ENCODE measurements around the gene NPHP4. TPM values are rescaled to one million over a fixed set of nuclear protein-coding genes. Genes with fewer than 3 reads are reported as not detected.

The NPHP4 gene
- total RNA-seq, 1 donor = 6.5 TPM

DNA sequence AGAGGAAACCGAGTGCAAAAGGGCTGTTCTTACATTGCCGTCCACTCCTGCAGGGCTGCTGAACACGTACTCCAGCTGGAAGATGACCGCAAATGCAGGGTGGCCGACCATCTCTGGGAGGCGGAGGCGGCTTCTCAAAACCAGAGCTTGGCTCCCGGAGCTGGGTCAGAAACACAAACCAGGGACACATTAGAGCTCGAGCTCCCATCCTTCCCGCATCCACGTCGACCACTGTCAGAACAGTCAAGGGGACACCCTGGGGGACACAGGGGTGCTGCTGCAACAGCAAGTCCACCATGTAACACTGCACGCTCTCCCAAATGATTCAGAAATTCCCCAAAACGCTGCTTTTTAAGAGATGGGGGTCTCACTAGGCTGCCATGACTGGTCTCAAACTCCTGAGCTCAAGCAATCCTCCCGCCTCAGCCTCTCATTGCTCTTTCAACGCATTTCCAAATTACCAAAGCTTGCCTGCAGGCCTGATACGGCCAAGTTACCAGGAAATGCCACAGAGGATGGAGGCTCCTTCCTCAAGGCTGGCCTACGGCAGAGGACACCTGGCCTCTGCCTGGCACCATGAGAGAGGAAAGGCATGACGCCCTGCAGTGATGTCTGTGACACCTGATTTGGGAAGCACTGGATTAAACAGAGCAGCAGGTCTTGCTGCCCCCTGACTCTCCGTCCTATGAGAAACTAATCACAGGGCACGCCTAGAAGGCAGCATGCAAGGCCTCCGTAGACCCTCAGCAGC is 45.0 kb downstream of the NPHP4 start:
- TF ChIP-seq, protein P1, sequence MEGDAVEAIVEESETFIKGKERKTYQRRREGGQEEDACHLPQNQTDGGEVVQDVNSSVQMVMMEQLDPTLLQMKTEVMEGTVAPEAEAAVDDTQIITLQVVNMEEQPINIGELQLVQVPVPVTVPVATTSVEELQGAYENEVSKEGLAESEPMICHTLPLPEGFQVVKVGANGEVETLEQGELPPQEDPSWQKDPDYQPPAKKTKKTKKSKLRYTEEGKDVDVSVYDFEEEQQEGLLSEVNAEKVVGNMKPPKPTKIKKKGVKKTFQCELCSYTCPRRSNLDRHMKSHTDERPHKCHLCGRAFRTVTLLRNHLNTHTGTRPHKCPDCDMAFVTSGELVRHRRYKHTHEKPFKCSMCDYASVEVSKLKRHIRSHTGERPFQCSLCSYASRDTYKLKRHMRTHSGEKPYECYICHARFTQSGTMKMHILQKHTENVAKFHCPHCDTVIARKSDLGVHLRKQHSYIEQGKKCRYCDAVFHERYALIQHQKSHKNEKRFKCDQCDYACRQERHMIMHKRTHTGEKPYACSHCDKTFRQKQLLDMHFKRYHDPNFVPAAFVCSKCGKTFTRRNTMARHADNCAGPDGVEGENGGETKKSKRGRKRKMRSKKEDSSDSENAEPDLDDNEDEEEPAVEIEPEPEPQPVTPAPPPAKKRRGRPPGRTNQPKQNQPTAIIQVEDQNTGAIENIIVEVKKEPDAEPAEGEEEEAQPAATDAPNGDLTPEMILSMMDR (IDR thresholded peaks at IDR 0.05; ENCODE audit: insufficient read depth, low read depth, low read length) = no peak
- DNase-seq (ENCODE audit: low read depth) = no peak
- H3K4me3 ChIP-seq (ENCODE audit: low read depth, low read length) = no peak overlapping the region

DNA sequence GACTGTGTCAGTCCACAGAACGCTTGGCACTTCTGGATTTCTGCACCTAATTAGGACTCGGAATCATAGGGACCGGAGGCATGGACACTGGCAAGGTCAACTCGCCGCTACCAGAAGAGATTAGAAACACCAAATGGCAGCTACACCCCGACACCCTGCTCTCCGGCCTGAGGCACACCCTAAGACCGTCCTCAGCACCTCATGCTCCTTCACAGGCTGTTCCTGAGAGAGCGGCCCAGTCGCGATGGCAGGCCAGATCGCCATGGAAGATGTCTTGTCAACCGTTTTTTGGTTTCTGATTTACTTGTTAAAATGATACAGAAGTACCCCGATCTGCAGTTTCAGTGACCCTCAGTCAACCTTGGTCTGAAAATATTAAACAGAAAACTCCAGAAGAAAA is 46.8 kb downstream of the NPHP4 start:
- no peak overlapping the region for H3K4me3 ChIP-seq (ENCODE audit: low read depth, low read length)
- no peak for DNase-seq (ENCODE audit: low read depth)
- TF ChIP-seq, protein P1 (IDR thresholded peaks at IDR 0.05; ENCODE audit: insufficient read depth, low read depth, low read length) = no peak

DNA sequence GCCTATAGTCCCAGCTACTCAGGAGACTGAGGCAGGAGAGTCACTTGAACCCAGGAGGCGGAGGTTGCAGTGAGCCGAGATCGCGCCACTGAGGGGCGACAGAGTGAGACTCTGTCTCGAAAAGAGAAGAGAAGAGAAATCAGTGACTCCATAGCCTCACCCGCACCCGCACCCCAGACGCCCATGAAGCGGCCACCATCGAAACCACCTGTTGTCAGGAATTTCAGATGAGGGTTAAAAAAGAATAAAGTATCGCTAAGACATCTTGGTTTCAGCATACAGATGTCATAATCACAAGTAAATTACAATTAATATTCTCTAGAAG is 47.4 kb downstream of the NPHP4 start:
- no peak for DNase-seq (ENCODE audit: low read depth)
- no peak overlapping the region for H3K4me3 ChIP-seq (ENCODE audit: low read depth, low read length)
- TF ChIP-seq, protein P1 (IDR thresholded peaks at IDR 0.05; ENCODE audit: insufficient read depth, low read depth, low read length) = no peak

DNA sequence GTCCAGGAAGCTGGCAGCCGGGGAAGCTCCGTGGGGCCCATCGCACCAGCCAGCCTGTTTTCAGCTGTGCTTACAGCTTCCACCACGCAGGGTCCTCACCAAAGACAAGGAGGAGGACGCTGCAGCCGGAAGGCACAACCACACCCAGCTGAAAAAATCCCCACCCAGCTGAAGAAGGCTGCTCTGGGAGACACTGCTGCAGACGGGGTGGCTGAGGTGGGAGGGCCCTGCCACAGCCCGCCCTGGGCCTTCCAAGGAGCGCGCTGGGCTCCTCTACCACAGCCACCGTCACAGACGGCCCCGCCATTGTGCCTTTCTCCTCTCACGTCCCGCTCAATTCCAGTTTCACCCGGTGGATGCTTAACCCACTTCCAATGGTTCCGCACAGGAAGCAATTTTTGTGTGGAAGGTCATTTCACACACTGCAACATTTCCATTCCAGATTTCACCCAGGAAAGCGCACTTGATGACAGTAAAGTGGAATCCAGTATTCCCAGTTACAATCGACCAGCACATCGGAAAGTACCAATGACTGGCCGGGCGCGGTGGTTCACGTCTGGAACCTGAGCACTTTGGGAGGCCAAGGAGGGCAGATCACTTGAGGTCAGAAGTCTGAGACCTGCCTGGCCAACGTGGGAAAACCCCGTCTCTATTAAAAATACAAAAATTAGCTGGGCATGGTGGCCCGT is 47.9 kb downstream of the NPHP4 start:
- no peak for DNase-seq (ENCODE audit: low read depth)
- TF ChIP-seq, protein P1 (IDR thresholded peaks at IDR 0.05; ENCODE audit: insufficient read depth, low read depth, low read length) = no peak
- H3K4me3 ChIP-seq (ENCODE audit: low read depth, low read length) = no peak overlapping the region

DNA sequence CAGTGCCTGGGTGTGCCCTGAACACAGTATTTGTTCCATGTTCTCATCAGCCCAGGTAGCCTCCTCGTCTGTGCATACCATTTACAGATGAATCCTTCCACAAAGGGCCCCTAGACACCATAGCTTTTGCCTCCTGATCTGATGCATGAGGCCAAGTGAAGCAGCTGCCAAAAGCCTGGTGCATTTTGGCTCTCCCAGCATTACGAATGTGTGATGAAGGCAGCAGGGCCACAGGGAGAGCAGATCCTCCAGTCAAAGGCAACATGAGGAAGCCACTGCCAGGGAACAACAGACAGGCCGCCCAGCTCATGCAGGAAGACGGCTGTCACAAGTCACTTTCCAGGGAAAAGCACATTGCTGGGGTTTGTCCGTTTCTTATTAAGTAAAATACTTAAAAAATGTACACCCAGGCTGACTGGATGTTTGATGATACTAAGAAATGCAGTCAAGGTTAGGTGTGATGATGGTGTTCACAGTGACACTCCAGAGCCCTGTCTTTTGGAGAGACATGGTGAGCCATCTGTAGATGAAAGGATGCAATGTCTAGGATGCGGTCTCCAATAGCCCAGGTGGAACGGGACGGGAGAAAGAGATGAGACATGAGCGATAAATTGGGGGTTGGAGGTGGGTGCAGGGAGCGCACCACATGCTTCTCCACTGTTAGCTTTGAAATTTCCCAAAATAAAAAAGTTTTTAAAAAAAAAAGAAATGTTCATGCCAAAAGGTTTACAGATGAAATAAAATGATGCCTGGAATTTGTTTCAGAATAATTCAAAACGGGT is 48.7 kb downstream of the NPHP4 start:
- TF ChIP-seq, protein P1 (IDR thresholded peaks at IDR 0.05; ENCODE audit: insufficient read depth, low read depth, low read length) = no peak
- no peak overlapping the region for H3K4me3 ChIP-seq (ENCODE audit: low read depth, low read length)
- no peak for DNase-seq (ENCODE audit: low read depth)

DNA sequence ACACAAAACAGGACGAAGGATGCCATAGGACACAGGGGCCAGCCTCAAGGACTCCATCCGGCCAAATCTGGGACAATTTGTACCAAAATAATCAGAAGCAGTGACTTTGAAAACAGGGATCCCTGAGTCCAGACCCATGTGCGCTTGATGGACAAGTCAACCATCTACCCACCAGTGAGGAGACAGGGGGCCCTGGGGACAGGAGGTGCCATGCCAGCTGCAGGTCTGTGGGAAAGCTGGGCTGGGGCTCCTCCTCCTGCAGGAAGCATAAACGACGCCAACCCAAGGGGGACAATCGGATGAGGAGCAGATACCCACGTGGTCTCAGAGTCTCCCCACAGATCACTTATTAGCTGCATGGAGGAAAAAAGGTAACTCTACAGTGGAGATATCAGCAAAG is 50.6 kb downstream of the NPHP4 start:
- DNase-seq (ENCODE audit: low read depth) = no peak
- TF ChIP-seq, protein P1 (IDR thresholded peaks at IDR 0.05; ENCODE audit: insufficient read depth, low read depth, low read length) = no peak
- no peak overlapping the region for H3K4me3 ChIP-seq (ENCODE audit: low read depth, low read length)

Measured in fibroblast of villous mesenchyme (primary cell).